CD4-positive, alpha-beta T cell treated with Interleukin-15 for 1 hour (primary cell): Measurements from ENCODE around the gene F10.
"Not testable (repeated sequence)": the region's sequence is repeated elsewhere in the genome, so short reads cannot be mapped to it uniquely, and the experiment has no call there.

Experiments used
- DNase-seq: peaks from one replicate; pipeline ENCODE4 v3.0.0-alpha.2; 2020

The F10 gene

DNA sequence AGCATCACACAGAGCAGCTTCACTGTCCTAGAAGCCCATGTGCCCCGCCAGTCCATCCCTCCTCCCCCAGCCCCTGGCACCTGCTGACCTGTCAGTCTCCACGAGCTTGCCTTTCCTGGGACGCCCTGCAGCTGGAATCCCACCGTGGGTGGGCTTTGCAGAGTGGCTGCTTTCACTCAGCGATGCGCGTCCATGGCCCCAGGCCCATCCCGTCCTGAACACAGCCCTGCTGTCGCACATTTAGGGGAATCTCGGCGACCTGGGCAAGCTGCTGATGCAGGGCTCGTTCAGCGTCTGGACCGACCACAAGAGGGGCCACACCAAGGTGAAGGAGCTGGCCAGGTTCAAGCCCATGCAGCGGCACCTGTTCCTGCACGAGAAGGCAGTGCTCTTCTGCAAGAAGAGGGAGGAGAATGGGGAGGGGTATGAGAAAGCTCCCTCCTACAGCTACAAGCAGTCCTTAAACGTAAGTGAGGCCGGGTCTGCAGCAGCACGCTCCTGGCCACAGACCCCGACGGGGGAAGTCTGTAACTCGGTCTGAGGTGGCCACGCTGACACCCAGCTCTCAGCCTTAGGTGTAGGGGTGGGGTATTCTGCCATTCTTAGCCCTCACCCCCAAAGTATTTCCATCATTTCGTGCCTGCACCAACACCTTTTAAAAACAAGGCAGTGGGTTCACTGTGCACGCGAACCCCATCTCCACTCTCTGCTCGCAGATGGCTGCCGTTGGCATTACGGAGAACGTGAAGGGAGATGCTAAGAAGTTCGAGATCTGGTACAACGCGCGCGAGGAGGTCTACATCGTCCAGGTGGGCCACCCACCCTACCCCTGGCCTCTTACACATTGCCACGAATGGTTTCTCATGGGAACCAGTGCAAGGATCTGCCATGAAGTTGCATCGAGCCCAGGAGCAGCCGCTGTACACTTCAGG is 35.3 kb upstream of the F10 start:
- DNase-seq = no peak

DNA sequence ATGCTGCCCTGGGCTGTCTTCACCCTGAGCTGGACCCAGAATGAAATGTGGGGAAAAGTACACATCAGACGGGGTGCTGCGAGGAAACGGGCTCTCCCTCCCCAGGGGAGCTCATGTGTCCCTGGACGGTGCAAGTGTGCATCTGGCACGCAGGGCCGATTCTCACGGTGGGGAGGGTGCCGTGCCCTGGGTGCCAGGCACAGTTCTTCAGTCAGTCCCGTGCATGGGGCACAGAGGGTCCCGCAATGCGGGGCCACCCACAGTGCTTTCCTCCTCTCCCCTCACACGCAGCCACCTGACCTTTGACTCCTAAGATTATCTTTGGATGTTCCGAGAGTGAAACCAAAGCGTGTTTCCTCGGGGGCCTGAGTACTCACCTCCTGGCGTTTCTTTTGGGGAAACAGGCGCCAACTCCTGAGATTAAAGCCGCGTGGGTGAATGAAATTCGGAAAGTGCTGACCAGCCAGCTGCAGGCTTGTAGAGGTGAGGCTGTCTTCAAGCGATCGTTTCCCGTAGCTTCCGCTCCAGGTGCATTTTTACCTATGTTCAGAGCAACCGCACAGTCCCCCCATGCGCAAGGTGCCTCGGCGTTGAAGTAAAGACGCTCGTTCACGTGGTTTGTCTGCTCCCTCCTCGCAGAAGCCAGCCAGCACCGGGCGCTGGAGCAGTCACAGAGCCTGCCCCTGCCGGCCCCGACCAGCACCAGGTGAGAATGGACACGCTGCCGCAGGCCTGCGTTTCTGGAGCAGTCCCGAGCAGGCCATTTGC is 34.5 kb upstream of the F10 start:
- no peak for DNase-seq

DNA sequence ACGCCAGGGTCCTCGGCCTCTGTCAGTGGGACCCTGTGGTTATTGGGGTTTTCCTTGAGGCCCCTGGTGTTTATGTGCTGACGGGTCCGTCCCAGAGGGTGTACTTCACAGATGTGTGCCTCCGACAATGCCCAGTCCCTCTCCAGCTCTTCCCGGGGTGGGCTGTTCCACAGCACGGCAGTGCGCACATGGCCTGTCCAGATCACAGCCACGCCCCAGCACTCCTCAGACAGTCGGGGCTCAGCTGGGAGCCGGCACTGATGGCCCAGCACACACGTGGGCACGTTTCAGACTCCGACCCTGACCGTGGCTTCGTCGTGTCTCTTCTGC is 33.9 kb upstream of the F10 start:
- no peak for DNase-seq

DNA sequence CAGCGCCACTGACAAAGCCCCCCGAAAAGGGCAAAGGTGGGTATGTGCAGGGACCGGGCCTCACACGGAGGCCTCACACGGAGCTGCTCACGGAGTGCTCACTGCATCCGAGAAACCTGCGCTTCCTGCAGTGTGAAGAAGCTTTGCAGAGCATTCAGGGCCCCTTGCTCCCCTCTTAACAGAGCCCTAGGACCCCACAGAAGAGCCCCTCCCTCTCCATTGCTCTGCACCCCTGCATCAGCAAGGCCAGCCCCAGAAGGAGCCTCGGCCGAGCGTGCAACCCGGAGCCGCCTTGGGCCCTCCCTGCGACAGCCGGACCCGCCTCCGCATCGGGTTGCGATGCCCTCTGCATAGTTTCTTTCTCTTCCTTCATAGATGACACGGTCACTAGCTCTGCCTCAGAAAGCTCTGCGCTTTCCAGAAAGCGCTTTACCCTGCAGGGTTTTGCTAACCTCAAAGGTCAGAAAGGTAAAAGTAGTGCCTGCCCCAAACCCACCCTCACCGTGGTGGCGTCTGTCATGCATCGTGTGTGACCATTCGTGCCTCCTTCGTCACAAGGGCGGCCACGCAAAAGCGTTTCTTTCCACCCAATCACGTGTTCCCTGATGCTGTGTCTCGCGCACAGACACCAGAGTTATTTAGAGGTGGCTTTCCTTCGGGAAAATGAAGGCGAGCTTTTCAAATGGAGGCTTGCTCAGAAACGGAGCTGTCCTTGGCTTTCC is 32.7 kb upstream of the F10 start:
- DNase-seq = no peak

DNA sequence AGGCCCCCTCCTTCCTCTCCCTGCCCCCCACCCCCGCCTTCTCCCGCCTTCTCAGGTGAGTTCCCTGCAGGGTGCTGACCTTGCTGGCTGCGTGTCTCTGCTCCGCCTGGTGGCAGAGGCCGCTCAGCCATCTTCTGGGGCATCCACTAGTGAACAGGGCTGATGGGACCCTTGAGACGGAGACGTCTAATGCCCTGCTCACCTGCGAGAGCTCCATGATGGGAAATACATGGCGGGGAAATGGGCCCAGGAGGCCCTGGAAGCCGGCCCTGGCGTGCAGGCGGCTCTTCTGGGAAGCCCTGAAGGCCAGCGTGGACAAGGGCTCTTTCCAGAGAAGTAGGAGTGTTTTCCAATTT is 32.2 kb upstream of the F10 start:
- DNase-seq = no peak

DNA sequence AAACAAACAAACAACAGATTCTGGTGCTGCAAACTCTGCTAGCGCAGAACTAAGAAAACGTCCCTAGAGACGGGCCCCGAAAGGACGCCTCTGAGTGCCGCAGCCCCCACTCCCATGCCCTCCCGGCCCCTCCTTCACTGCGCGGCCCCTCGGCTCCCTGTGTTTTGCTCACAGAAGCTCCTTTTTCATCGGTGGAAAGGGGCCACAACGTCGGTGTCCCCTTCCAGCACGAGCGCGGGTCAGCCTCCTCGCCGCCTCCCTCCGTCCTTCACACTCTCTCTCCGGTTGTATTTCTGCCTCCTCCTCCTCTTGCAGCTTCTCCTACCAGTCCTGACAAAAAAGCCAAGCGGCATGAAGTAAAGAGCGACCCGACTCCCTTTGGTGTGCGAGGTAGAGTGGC is 31.8 kb upstream of the F10 start:
- DNase-seq = no peak

DNA sequence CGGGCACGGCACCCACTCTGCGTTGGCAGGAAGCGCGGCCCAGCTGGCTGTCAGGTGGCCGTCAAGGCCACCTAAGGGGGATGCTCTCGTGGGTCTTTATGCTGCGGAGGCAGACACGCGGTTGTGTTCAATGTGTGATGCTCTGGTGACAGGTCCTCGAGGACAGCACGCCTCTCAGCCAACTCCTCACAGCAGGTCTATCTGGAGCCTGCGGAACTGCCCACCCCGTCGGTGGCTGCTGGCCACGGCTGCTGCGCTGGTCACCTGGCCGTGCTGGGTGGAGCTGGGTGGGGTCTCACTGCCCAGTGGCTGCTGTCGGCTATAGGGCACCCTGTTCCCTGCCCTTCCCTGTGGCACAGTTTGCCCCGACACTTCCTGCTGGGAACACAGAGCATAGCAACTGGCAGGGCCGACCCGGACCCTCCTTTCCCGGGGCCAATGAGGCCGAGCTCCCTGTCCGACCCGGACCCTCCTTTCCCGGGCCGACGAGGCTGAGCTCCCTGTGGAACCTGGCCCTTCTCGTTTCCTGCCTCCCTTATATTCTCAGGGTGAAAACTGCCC is 31.3 kb upstream of the F10 start:
- no peak for DNase-seq

DNA sequence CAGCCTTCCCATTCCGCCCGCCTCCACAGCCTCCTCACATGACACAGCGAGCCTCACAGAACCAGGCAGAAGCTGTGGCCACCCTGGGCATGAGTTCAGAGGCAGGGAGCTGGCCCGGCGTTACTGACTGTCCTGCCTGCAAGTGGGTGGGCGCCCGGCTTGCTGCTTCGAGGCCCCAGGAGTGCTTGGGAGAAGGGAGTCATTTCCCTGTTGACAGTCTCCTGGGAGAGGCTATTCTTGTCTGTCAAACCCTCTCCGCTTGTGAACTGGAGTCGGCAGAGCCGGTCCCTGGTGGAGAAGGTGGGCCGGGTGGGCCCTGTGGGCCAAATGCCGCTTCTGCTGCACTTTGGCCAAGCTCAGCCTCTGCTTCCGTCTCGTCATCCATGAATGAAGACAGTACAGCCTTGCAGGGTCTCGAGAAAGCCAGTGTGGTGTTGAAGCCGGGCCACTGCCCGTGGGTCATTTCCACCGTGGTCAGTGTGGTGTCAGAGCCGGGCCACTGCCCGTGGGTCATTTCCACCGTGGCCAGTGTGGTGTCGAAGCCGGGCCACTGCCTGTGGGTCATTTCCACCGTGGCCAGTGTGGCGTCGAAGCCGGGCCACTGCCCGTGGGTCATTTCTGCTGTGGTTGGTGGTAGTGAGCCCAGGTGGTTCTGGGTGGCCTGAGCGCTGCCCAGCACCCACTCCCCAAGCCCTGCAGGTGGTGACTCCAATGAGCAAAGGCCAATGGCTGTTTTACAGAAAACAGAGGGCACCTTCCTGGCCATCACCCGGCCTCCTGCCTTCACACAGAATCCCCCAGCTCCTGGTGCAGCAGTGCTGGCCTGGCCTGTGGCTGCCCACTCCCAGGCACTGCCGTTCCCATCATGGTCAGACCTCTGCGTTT is 30.5 kb upstream of the F10 start:
- DNase-seq = no peak

DNA sequence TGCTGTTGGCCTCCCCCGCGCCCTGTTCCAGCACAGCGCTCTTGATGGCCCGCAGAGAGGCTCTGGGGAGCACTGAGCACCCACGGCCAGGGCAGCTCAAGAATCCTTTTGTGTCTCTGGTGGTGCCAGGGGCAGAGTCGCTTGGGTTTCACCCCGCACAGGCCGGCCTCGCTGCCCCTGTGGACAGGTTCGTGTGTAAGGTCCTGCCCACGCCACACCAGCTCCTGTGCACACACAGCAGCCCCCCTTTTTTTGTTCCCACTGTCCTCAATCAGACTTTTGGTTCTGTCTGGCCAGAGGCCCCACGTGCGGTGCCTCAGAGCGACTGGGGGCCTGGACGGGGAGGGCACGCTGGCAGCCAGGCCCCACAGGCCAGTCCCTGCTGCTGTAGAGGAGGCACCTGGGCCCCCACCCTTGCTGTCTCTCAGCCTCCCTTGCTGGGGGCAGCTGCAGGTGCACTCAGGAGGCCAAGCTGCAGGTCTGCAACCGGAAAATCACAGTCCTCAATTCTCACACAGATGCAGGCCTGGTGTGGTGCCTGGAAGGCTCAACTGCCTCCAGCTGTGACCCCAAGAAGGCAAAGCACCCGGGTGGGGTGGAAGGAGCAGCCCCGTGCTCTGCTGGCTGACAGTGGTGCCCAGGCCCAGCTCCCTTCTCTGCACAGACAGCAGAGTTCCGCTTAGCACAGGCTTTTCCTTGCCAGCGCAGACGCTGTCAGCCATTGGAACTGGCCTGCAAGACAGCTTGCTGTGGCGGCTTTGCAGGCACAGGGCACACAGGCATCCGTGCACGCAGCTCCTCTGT is 29.6 kb upstream of the F10 start:
- DNase-seq = no peak

DNA sequence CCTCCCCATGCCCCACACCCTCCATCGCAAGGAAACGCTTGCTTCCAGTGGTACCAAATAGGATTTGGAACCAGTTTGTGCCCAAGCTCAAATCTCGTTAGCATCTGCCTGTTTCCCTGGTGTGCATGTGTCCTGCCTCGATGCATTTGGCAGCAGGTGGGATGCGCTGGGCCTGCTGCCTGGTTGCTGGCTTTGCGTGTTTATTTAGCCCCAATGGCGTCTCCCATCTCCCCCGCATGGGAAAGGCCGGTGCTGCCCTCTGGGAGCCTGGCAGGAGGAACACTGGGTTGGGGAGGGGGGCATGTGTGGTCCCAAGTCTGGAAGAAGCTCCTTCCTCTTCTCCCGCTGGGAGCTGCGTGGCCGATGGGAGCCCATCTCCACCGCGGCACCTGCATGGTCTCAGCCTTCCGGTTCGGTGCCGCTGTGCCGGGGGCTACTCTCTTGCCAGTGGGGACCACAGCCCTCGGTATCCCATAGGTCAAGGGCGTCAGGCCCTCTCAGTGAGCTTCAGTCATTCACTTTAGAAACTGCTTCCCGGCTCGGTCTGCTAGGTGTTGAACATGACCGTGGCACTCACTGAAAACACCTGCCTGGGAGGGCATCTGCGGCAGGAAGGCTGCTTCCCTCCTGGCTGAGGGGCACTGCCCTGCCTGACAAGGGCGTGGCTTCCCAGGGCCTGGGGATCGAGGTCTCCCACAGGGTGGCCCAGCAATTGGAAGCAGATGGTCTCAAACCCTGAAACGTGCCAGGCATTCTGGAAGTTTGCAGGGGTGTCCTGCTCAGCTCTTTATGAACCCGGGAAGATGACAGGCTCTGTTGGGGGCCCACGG is 28.8 kb upstream of the F10 start:
- DNase-seq = no peak

DNA sequence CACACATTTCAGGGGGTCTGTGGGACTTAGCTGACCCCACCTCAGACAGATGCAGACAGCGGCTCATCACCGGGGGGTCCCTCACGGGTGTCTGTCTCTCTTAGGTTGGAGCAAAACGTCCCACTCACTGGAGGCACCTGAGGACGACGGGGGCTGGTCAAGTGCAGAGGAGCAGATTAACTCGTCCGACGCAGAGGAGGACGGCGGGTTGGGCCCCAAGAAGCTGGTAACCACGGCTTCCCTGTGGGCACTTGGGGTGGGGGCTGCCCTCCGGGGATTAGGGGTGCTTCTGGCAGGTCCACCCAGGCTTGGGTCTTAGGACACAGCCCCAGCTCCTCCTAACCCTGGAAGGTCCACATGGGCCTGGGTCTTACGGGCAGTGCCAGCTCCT is 28.2 kb upstream of the F10 start:
- DNase-seq = no peak

DNA sequence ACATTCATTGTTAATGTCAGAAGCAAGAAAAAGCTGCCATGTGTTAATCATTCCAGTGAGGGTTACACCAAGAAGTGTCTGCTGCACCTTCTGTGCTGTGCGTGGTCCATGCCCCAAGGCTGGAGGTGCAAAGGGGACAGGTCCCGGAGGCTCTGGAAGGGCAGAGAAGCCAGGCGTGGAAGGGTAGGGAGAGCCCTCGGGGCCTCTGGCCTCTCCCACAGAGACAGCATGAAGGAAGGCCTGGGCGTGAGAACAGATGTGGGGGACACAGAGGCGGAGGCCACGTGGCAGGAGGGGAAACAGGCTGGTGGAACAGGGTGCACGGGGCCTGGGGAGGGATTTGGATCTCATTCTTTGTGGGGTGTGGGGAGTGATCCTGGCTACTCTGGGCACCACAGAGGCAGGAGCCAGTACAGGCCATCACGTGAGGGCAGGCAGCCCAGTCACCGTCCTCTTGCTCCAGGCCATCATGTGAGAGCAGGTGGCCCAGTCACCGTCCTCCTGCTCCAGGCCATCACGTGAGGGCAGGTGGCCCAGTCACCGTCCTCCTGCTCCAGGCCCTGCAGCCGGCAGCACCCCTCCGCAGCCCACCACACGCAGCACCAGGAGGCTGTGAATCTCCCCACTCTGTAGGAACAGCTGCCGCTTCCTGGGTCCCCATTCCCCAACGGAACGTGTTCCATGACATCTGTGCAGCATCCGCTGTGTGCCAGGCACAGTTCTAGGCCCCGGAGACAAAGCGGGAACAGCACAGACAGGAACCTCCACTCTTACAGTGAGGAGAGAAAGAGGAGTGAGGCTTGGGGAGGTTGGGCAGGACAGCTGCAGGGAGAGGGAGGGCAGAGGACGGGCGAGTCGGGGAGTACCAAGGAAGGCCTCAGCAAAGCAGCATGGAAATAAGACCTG is 27.2 kb upstream of the F10 start:
- no peak for DNase-seq

DNA sequence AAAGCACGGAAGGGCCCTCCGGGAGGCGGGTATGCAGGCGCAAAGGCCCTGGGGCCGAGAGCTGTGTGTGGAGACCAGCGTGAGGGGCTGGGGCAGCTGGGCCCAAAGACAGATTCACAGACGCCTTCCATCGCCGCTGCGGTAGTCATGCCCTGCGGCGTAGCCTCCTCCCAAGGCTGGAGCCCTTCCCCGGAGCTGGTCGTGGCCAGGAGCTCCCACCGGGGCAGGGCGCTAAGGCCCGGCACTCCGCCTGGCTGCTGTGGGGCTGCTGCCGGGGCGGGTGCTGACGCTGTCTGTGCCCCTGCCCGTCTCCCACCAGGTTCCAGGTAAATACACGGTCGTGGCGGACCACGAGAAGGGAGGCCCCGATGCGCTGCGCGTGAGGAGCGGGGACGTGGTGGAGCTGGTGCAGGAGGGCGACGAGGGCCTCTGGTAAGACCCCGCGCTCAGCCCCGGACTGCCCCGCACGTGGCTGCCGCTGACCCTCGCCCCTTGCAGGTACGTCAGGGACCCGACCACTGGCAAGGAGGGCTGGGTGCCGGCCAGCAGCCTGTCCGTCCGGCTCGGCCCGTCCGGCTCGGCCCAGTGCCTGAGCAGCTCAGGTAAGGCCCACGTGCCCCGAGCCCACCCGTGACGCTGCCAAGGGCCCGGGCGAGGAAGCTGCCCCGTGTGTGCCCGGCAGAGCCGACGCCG is 26.4 kb upstream of the F10 start:
- no peak for DNase-seq

DNA sequence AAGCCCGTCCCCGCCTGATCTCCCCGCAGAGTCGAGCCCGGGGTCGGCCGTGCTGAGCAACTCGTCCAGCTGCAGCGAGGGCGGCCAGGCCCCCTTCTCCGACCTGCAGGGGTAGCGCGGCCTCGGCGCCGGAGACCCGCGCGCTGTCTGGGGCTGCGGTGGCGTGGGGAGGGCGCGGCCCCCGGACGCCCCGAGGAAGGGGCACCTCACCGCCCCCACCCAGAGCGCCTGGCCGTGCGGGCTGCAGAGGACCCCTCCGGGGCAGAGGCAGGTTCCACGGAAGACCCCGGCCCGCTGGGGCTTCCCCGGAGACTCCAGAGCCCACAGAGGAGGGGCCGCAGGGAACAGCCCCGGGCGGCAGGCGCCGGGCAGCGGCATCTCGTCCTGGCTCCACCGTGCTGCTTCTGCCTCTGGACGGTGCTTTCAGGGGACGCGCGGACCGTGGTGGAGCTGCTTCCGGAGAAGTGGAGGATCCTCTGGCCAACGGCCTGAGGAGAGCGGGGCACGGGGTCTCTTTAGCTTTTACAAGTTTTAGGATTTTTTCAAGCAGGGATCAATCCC is 25.8 kb upstream of the F10 start:
- DNase-seq = no peak

DNA sequence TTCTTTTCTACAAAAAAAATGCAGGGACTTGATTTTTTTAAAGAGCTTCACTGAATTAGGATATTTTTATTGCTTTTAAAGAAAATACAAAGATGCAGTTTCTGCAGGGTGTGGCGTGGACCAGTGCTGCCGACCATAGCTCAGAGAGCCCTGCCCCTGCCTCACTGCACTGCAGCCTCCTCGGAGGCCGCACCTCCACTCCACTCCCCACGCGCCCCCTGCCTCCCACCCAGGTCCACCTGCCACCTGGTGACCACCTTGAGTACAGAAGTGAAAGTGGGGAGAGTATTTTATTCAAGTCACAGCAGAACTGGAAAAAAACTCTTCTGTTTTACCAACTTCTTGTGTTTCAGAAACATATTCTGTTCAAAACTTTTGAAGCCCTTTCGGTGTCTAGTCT is 24.9 kb upstream of the F10 start:
- DNase-seq = no peak

DNA sequence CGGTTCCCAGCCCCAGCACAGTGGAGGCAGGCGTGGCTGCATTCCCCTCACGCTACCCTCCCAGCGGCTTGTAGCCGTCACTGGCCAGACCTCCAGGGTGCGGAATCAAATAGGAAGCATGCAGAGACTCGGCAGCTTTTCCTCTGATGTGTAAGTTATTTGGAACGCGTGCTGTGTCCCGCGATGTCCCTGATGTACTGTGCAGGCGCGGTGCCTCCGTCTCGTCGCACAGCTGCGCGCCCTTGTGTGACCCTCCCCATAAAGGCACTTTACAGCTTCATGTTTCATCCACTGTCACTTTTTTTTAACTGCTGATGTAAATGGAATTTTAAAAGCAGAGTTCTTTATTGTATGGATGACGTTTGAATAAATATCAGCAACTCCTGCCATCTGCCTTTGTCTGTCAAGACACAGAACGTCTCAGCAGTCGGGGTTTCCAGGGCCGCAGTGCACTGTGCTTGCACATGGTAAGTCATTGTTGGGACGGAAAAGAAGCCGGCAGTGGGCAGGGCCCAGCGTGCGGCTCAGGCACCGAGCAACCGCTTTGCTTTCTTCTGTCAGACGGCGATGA is 24.4 kb upstream of the F10 start:
- DNase-seq = no peak

DNA sequence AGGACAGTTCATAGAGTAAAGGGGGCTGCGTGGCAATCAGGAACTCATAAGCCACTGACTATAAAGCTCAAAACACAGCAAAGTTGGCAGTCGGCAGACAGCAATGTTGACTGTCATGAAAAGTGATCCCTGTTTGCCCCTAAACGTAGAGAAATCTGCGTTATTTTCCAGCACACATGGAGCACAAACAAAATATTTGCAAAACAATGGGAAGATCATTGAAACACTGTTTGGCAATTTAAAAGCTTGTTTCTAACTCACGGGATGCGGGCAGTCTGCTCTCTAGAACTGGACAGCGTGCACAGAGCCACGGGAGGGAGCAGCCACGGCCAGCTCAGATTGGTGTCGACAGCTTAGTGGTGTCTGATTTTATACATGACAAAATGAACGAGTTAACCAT is 23.5 kb upstream of the F10 start:
- DNase-seq = no peak

DNA sequence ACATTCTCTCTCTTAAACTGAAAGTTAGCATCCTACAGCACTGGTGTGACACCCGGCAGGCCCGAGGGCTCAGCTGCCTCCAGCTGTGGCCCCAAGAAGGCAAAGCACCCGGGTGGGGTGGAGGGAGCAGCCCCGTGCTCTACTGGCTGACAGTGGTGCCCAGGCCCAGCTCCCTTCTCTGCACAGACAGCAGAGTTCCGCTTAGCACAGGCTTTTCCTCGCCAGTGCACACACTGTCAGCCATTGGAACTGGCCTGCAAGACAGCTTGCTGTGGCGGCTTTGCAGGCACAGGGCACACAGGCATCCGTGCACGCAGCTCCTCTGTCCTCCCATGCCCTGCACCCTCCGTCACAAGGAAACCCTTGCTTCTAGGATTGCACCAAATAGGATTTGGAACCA is 20.3 kb upstream of the F10 start:
- DNase-seq = not testable (repeated sequence)
